Thoracic aorta (tissue), 2 donors: ENCODE data around the gene ELL. TPM values are rescaled to one million over a fixed set of nuclear protein-coding genes. Genes with fewer than 3 reads are reported as not detected.

Experiments
- ATAC-seq: fragments of 150-250 bp; one replicate; pipeline ENCODE4 v1.8.0; 2017; ENCODE audit warnings: low read depth; ENCODE audit not compliant: insufficient number of reproducible peaks, low FRiP score
- DNase-seq: peaks from one replicate; pipeline ENCODE4 v3.0.0-alpha.2; 2020; ENCODE audit warnings: low spot score
- H3K27ac ChIP-seq, 2 donors: fragments of 200-600 bp; sonication (generic); 1 replicate in 1 of 2; 2 replicates in 1 of 2; pipeline ENCODE4 v1.5.1; 2016; ENCODE audit warnings: mild to moderate bottlenecking in 2 of 2, moderate library complexity in 2 of 2
- H3K27me3 ChIP-seq: fragments of 200-600 bp; sonication (generic); replicated peaks from 2 replicates; pipeline ENCODE4 v1.6.0; 2016; ENCODE audit warnings: mild to moderate bottlenecking; ENCODE audit not compliant: insufficient read depth
- H3K36me3 ChIP-seq: fragments of 200-600 bp; sonication (generic); one replicate; pipeline ENCODE4 v1.5.1; 2016
- H3K4me1 ChIP-seq, 2 donors: fragments of 200-600 bp; sonication (generic); 1 replicate in 1 of 2; 2 replicates in 1 of 2; pipeline versions ENCODE4 v1.5.1 to v1.6.0; 2016; ENCODE audit warnings: low read depth in 2 of 2, mild to moderate bottlenecking in 1 of 2; ENCODE audit not compliant: control insufficient read depth in 1 of 2
- H3K4me3 ChIP-seq: fragments of 200-600 bp; sonication (generic); 2 replicates; pipeline ENCODE4 v1.5.1; 2016; ENCODE audit warnings: mild to moderate bottlenecking
- H3K9me3 ChIP-seq: fragments of 200-600 bp; sonication (generic); 2 replicates; pipeline ENCODE4 v1.5.1; 2016
- total RNA-seq, 2 donors: library from RNA; depleted of rRNA; stranded (reverse); fragments of >200 nt; gene quantifications; one replicate each; pipeline versions ENCODE4 v1.1.0 to v1.2.3, GENCODE V29; 2016
- TF ChIP-seq, protein P1 (sequence below): fragments of 200-600 bp; sonication (generic); IDR thresholded peaks from one replicate; pipeline ENCODE4 v1.5.1; 2019; ENCODE audit warnings: antibody characterized with exemption

ELL gene
- total RNA-seq, 2 donors from 2014 or later = 28.3 to 35.0 TPM

- DNase-seq (no peak), ATAC-seq (no peak)
- no peaks in the 10 kb centered on the region for H3K9me3 ChIP-seq
- no peak overlapping the region for H3K27ac ChIP-seq
- TF ChIP-seq, protein P1, sequence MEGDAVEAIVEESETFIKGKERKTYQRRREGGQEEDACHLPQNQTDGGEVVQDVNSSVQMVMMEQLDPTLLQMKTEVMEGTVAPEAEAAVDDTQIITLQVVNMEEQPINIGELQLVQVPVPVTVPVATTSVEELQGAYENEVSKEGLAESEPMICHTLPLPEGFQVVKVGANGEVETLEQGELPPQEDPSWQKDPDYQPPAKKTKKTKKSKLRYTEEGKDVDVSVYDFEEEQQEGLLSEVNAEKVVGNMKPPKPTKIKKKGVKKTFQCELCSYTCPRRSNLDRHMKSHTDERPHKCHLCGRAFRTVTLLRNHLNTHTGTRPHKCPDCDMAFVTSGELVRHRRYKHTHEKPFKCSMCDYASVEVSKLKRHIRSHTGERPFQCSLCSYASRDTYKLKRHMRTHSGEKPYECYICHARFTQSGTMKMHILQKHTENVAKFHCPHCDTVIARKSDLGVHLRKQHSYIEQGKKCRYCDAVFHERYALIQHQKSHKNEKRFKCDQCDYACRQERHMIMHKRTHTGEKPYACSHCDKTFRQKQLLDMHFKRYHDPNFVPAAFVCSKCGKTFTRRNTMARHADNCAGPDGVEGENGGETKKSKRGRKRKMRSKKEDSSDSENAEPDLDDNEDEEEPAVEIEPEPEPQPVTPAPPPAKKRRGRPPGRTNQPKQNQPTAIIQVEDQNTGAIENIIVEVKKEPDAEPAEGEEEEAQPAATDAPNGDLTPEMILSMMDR = no peak
- peaks cover 0 to 21% of the 10 kb centered on the region in 2 donors for H3K4me1 ChIP-seq
- H3K27me3 ChIP-seq = no peaks in the 10 kb centered on the region
- peaks cover 48% of the 10 kb centered on the region for H3K36me3 ChIP-seq
- H3K4me3 ChIP-seq = no peak overlapping the region
Observed at GRCh38 chr19:18444513-18444912, 77.4 kb downstream of the ELL start.

DNA sequence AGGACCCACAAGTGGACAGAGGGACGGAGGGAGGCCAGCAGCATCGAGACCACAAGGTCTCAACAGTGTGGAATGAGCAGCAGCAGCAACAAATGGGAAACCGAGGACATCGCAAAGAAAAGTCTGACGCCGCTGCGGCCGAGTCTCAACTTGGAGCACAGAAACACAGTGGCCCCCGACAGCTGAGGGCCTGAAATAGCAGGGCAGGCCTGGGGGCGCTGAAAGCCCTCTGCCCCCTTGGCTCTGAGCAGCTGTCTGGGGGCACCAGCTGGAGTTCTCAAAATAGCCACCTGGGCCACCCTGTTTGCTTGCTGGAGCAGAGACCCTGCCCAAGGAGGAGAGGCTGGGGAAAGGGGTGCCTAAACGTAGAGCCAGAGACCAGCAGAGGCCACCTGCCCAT is 78.0 kb downstream of the ELL start:
- peaks cover 43% of the 10 kb centered on the region for H3K36me3 ChIP-seq
- H3K4me1 ChIP-seq = peaks cover 3 to 28% of the 10 kb centered on the region in 2 donors
- ATAC-seq = no peak
- no peak overlapping the region for H3K27ac ChIP-seq
- no peaks in the 10 kb centered on the region for H3K27me3 ChIP-seq
- no peak for DNase-seq
- H3K9me3 ChIP-seq = no peaks in the 10 kb centered on the region
- TF ChIP-seq, protein P1 = no peak
- no peak overlapping the region for H3K4me3 ChIP-seq

- Histone ChIP-seq H3K27me3 (no peaks in the 10 kb centered on the region), H3K4me3 (no peak overlapping the region), H3K36me3 (peaks cover 39% of the 10 kb centered on the region), H3K9me3 (no peaks in the 10 kb centered on the region), H3K4me1 (peaks cover 5 to 32% of the 10 kb centered on the region in 2 donors), H3K27ac (no peak overlapping the region)
- no peak for ATAC-seq
- no peak for DNase-seq
- TF ChIP-seq, protein P1 = no peak
Observed at GRCh38 chr19:18443406-18443805, 78.5 kb downstream of the ELL start.

DNA sequence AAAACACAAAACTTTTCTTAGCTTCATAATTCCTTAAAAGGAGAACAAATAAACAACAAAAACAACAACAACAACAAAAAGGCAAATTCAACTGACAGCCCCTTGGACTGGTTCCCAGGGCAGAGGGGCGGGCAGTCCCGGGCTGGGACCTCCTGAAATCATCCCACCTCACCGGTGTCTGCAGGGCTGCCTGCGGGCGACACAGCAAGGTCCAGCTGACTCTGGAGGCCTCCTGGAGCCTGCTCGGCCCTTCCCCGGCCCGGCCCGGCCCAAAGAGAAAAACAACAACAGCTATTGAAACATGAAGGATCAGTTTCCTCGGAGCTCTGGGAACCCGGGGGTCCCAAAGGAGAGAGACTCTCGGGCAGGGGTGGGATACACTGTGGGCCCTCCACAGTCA is 78.9 kb downstream of the ELL start:
- ATAC-seq (no peak), DNase-seq (no peak)
- peaks cover 34% of the 10 kb centered on the region for H3K36me3 ChIP-seq
- no peak overlapping the region for H3K27ac ChIP-seq
- H3K4me1 ChIP-seq = peaks cover 8 to 36% of the 10 kb centered on the region in 2 donors
- TF ChIP-seq, protein P1 = no peak
- H3K4me3 ChIP-seq = no peak overlapping the region
- no peaks in the 10 kb centered on the region for H3K27me3 ChIP-seq
- no peaks in the 10 kb centered on the region for H3K9me3 ChIP-seq

DNA sequence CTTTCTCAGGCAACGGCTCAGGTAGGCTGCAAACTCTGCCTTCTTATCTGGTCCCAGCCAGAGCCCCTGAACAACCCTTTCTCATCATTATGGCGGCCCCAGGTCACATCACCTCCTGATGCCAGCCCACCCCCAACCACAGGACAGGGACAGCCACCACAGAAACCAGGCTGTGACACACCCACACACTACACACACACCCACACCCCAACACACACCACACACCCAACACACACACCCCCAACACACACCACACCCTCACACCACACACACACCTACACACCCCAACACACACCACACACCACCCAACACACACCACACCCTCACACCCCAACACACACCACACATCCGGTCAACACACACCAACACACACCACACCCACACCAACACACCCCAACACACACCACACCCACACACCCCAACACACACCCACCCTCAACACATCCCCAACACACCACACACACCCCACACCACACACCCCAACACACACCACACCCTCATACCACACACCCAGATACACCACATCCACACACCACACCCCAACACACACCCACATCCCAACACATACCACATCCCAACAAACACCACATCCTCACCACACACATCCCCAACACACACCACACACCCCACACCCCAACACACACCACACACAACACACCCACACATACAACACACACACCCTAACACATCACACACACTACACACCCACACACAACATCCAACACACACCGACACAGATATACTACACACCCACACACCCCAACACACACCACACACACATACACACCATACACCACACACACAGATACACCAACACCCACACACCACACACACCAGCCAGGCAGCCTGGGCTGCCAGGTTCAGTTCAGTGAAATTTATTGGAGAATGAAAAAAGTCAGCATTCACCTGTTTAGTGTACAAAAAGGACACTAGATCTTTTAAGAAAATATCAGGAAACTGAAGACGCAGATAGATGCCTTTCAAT is 79.8 kb downstream of the ELL start:
- H3K4me3 ChIP-seq = no peak overlapping the region
- H3K27ac ChIP-seq = no peak overlapping the region
- H3K27me3 ChIP-seq = no peaks in the 10 kb centered on the region
- H3K9me3 ChIP-seq = no peaks in the 10 kb centered on the region
- H3K4me1 ChIP-seq = peaks cover 8 to 37% of the 10 kb centered on the region in 2 donors
- no peak for DNase-seq
- TF ChIP-seq, protein P1 = no peak
- H3K36me3 ChIP-seq = peaks cover 33% of the 10 kb centered on the region
- ATAC-seq = no peak
